Subcutaneous adipose tissue (tissue), 4 donors: ENCODE data around the gene CRYBG3. TPM values are rescaled to one million over a fixed set of nuclear protein-coding genes. Genes with fewer than 3 reads are reported as not detected.

ENCODE experiments used
- CTCF ChIP-seq: fragments of 450-650 bp; IDR thresholded peaks from one replicate; pipeline ENCODE4 v1.5.1; 2016; ENCODE audit warnings: low read depth, mild to moderate bottlenecking, control low read depth, antibody characterized with exemption, moderate library complexity
- total RNA-seq, 4 donors: library from RNA; depleted of rRNA; stranded (reverse); fragments of >200 nt; gene quantifications; one replicate each; pipeline ENCODE4 v1.1.0, GENCODE V29; 2016

The CRYBG3 gene
- total RNA-seq, 4 donors from 2014 or later: 42.3 to 52.0 (median 47.7) TPM

- TF ChIP-seq CTCF: no peak
Observed at GRCh38 chr3:97991293-97991682, 169.5 kb downstream of the CRYBG3 start.

- TF ChIP-seq CTCF: no peak
Observed at GRCh38 chr3:97992547-97993173, 170.8 kb downstream of the CRYBG3 start.

- no peak for TF ChIP-seq CTCF
Observed at GRCh38 chr3:97993526-97993925, 171.7 kb downstream of the CRYBG3 start.

- no peak for TF ChIP-seq CTCF
Observed at GRCh38 chr3:97994328-97994945, 172.6 kb downstream of the CRYBG3 start.

Other genes with a start within 250 kb of the CRYBG3 start
- 10 to 100 TPM in 1 of 4 donors, 1 to 10 TPM in 3; 4.1 to 10.1 (median 6.1) TPM for gene ARL6, start 57.3 kb upstream of the CRYBG3 start, total RNA-seq
- gene RIOX2, start 150.4 kb downstream of the CRYBG3 start, total RNA-seq: 10 to 100 TPM; 28.1 to 44.0 (median 30.6) TPM
- not detected for gene GABRR3, start 213.3 kb downstream of the CRYBG3 start, total RNA-seq